Measurements from ENCODE around the gene PRKN. TPM values are rescaled to one million over a fixed set of nuclear protein-coding genes. Genes with fewer than 3 reads are reported as not detected.

The PRKN gene
- total RNA-seq, 4 donors from 2014 or later = 6.3 to 11.9 (median 9.5) TPM

DNA sequence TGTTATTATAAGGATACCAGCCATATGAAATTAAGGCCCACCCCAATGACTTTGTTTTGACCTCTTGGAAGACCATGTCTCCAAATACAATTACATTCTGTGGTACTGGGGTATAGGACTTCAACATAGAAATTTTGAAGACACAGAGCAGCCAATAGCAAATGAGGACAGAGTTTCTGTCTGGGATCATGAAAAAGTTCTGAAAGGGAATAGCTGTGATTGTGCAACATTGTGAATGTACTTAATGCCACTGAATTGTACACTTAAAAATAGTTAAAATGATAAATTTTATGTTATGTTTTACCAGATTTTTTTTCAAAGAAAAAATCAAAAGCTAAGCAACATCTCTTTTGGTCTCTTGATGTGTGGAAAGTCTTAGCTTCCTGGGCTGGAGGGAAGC is 1426.7 kb downstream of the PRKN start:
- no peak for TF ChIP-seq POLR2A (IDR thresholded peaks at IDR 0.05)
- TF ChIP-seq CTCF (IDR thresholded peaks at IDR 0.05) = no peak
- intact Hi-C loops (cut with DNase I; ENCODE audit: low total_unique reads) = no loop called here
- DNase-seq (ENCODE audit: low spot score in 2 of 2) = no peak
- H3K4me3 ChIP-seq (ENCODE audit: low read depth, poor library complexity, severe bottlenecking) = no peak overlapping the region

GRCh38 chr6:161299726-161300125 is 1427.8 kb downstream of the PRKN start:
- intact Hi-C loops (cut with DNase I; ENCODE audit: low total_unique reads) = no loop called here
- no peak for DNase-seq (ENCODE audit: low spot score in 2 of 2)
- H3K4me3 ChIP-seq (ENCODE audit: low read depth, poor library complexity, severe bottlenecking) = no peak overlapping the region
- WGBS, 2 donors = 94 to 95% methylated on average over 4 of the region's 4 CpGs
- TF ChIP-seq CTCF (IDR thresholded peaks at IDR 0.05) (no peak), POLR2A (IDR thresholded peaks at IDR 0.05) (no peak)

Other genes with a start within 250 kb of the PRKN start
- gene PACRG, start 208 bp upstream of the PRKN start, total RNA-seq = 1 to 10 TPM in 2 of 4 donors, under 1 TPM in 1, not detected in 1; 0.38 to 3.9 (median 3.4) TPM